T-helper 2 cell treated with Interferon-gamma antibody and Interleukin-4, amounts not matched to agents 5 μg/mL and 100 μg/mL, for 36 hours (primary cell): ENCODE results near the gene NFAT5.
"Not testable (repeated sequence)": the region's sequence is repeated elsewhere in the genome, so short reads cannot be mapped to it uniquely, and the experiment has no call there.

Experiments used
- DNase-seq: peaks from one replicate; pipeline ENCODE4 v3.0.0; 2021; ENCODE audit warnings: low spot score
- H3K27ac Mint-ChIP-seq: one replicate; pipeline ENCODE4 v1.8.0; 2021; ENCODE audit warnings: mild to moderate bottlenecking, mixed read lengths
- H3K27me3 Mint-ChIP-seq: one replicate; pipeline ENCODE4 v1.8.0; 2021; ENCODE audit warnings: low read depth, mixed read lengths
- H3K36me3 Mint-ChIP-seq: one replicate; pipeline ENCODE4 v1.8.0; 2021; ENCODE audit warnings: low read depth, mixed read lengths
- H3K4me1 Mint-ChIP-seq: one replicate; pipeline ENCODE4 v1.8.0; 2021; ENCODE audit warnings: low read depth, mixed read lengths
- H3K4me3 Mint-ChIP-seq: one replicate; pipeline ENCODE4 v1.8.0; 2022; ENCODE audit warnings: mild to moderate bottlenecking, moderate library complexity, mixed read lengths
- H3K9me3 Mint-ChIP-seq: one replicate; pipeline ENCODE4 v1.8.0; 2021; ENCODE audit warnings: mixed read lengths

The NFAT5 gene

GRCh38 chr16:69535123-69536050 lies 30.4 kb upstream of the NFAT5 start:
- Mint-ChIP-seq H3K9me3 (no peaks in the 10 kb centered on the region), H3K27me3 (peaks cover 2% of the 10 kb centered on the region), H3K36me3 (no peaks in the 10 kb centered on the region), H3K27ac (no peak overlapping the region), H3K4me1 (peaks cover 8% of the 10 kb centered on the region), H3K4me3 (no peak overlapping the region)
- DNase-seq = no peak

- Mint-ChIP-seq H3K4me3 (no peak overlapping the region), H3K27ac (no peak overlapping the region), H3K36me3 (no peaks in the 10 kb centered on the region), H3K4me1 (no peaks in the 10 kb centered on the region), H3K27me3 (peaks cover 2% of the 10 kb centered on the region), H3K9me3 (no peaks in the 10 kb centered on the region)
- no peak for DNase-seq
Observed at GRCh38 chr16:69537706-69538080, 28.1 kb upstream of the NFAT5 start.

- H3K27me3 Mint-ChIP-seq = no peaks in the 10 kb centered on the region
Observed at GRCh38 chr16:69538808-69539207, 27.0 kb upstream of the NFAT5 start.

GRCh38 chr16:69542974-69543373 lies 22.8 kb upstream of the NFAT5 start:
- H3K9me3 Mint-ChIP-seq = no peaks in the 10 kb centered on the region
- no peak overlapping the region for H3K4me3 Mint-ChIP-seq
- H3K27ac Mint-ChIP-seq = no peak overlapping the region
- H3K4me1 Mint-ChIP-seq = no peaks in the 10 kb centered on the region
- DNase-seq = no peak
- no peaks in the 10 kb centered on the region for H3K36me3 Mint-ChIP-seq
- H3K27me3 Mint-ChIP-seq = peaks cover 1% of the 10 kb centered on the region

More at GRCh38 chr16:69538808-69539207, 27.0 kb upstream of the NFAT5 start:
- no peak for DNase-seq
- Mint-ChIP-seq H3K9me3 (no peaks in the 10 kb centered on the region), H3K4me1 (no peaks in the 10 kb centered on the region), H3K27ac (no peak overlapping the region), H3K4me3 (no peak overlapping the region), H3K36me3 (no peaks in the 10 kb centered on the region)

GRCh38 chr16:69544088-69544487 lies 21.7 kb upstream of the NFAT5 start:
- H3K27ac Mint-ChIP-seq = no peak overlapping the region
- no peaks in the 10 kb centered on the region for H3K4me1 Mint-ChIP-seq
- no peak overlapping the region for H3K4me3 Mint-ChIP-seq
- no peaks in the 10 kb centered on the region for H3K9me3 Mint-ChIP-seq
- no peaks in the 10 kb centered on the region for H3K36me3 Mint-ChIP-seq
- H3K27me3 Mint-ChIP-seq = peaks cover 3% of the 10 kb centered on the region
- DNase-seq = no peak

- H3K27ac Mint-ChIP-seq, H3K36me3 Mint-ChIP-seq, H3K27me3 Mint-ChIP-seq: not testable (repeated sequence)
Observed at GRCh38 chr16:69546663-69547062, 19.1 kb upstream of the NFAT5 start.

GRCh38 chr16:69553332-69553731 lies 12.4 kb upstream of the NFAT5 start:
- no peaks in the 10 kb centered on the region for H3K27me3 Mint-ChIP-seq
- no peaks in the 10 kb centered on the region for H3K9me3 Mint-ChIP-seq
- no peak overlapping the region for H3K27ac Mint-ChIP-seq

More at GRCh38 chr16:69546663-69547062, 19.1 kb upstream of the NFAT5 start:
- not testable (repeated sequence) for H3K4me3 Mint-ChIP-seq, H3K9me3 Mint-ChIP-seq, DNase-seq, H3K4me1 Mint-ChIP-seq

GRCh38 chr16:69554495-69554894 lies 11.3 kb upstream of the NFAT5 start:
- no peak for DNase-seq
- Mint-ChIP-seq H3K4me1 (peaks cover 11% of the 10 kb centered on the region), H3K4me3 (peak overlapping the region; percentile 12), H3K36me3 (no peaks in the 10 kb centered on the region), H3K27me3 (no peaks in the 10 kb centered on the region), H3K9me3 (no peaks in the 10 kb centered on the region), H3K27ac (no peak overlapping the region)

More at GRCh38 chr16:69553332-69553731, 12.4 kb upstream of the NFAT5 start:
- no peak overlapping the region for H3K4me3 Mint-ChIP-seq
- no peaks in the 10 kb centered on the region for H3K36me3 Mint-ChIP-seq
- DNase-seq = no peak
- H3K4me1 Mint-ChIP-seq = peaks cover 11% of the 10 kb centered on the region

- peaks cover 11% of the 10 kb centered on the region for H3K4me1 Mint-ChIP-seq
- H3K27ac Mint-ChIP-seq = no peak overlapping the region
- DNase-seq = no peak
- H3K27me3 Mint-ChIP-seq = no peaks in the 10 kb centered on the region
- H3K9me3 Mint-ChIP-seq = no peaks in the 10 kb centered on the region
- H3K4me3 Mint-ChIP-seq = peak overlapping the region; percentile 17
- no peaks in the 10 kb centered on the region for H3K36me3 Mint-ChIP-seq
Observed at GRCh38 chr16:69555437-69555836, 10.3 kb upstream of the NFAT5 start.

GRCh38 chr16:69555867-69556266 lies 9.9 kb upstream of the NFAT5 start:
- Mint-ChIP-seq H3K4me3 (no peak overlapping the region), H3K9me3 (no peaks in the 10 kb centered on the region), H3K27ac (no peak overlapping the region), H3K27me3 (no peaks in the 10 kb centered on the region), H3K4me1 (peaks cover 11% of the 10 kb centered on the region), H3K36me3 (no peaks in the 10 kb centered on the region)
- no peak for DNase-seq

- peaks cover 17% of the 10 kb centered on the region for H3K4me1 Mint-ChIP-seq
- H3K27ac Mint-ChIP-seq = no peak overlapping the region
- H3K36me3 Mint-ChIP-seq = no peaks in the 10 kb centered on the region
- no peaks in the 10 kb centered on the region for H3K27me3 Mint-ChIP-seq
- H3K9me3 Mint-ChIP-seq = no peaks in the 10 kb centered on the region
- DNase-seq = no peak
- H3K4me3 Mint-ChIP-seq = no peak overlapping the region
Observed at GRCh38 chr16:69559164-69559563, 6.6 kb upstream of the NFAT5 start.

- not testable (repeated sequence) for DNase-seq, H3K27ac Mint-ChIP-seq, H3K4me3 Mint-ChIP-seq, H3K36me3 Mint-ChIP-seq, H3K27me3 Mint-ChIP-seq, H3K9me3 Mint-ChIP-seq
- H3K4me1 Mint-ChIP-seq = peaks cover 16% of the 10 kb centered on the region
Observed at GRCh38 chr16:69561367-69561766, 4.4 kb upstream of the NFAT5 start.

- Mint-ChIP-seq H3K27me3 (no peaks in the 10 kb centered on the region), H3K9me3 (no peaks in the 10 kb centered on the region), H3K27ac (no peak overlapping the region), H3K36me3 (peaks cover 2% of the 10 kb centered on the region), H3K4me1 (peaks cover 16% of the 10 kb centered on the region), H3K4me3 (no peak overlapping the region)
- DNase-seq = no peak
Observed at GRCh38 chr16:69561901-69562300, 3.9 kb upstream of the NFAT5 start.

GRCh38 chr16:69562813-69563212 lies 3.0 kb upstream of the NFAT5 start:
- Mint-ChIP-seq H3K4me1 (peaks cover 23% of the 10 kb centered on the region), H3K4me3 (no peak overlapping the region), H3K27ac (no peak overlapping the region), H3K36me3 (peaks cover 6% of the 10 kb centered on the region), H3K9me3 (no peaks in the 10 kb centered on the region), H3K27me3 (no peaks in the 10 kb centered on the region)
- DNase-seq = no peak
